IMR-90 (cell line): ENCODE results near the gene PDZD8.

Experiments
- CEBPB ChIP-seq: IDR thresholded peaks from 2 replicates; pipeline ENCODE4 v1.6.1; 2012; ENCODE audit warnings: low read depth, low read length, improper control_type of control experiment
- MAFK ChIP-seq: IDR thresholded peaks from 2 replicates; pipeline ENCODE4 v1.6.1; 2012; ENCODE audit warnings: low read depth, low read length, improper control_type of control experiment
- MAZ ChIP-seq: IDR thresholded peaks from 2 replicates; pipeline ENCODE4 v1.6.1; 2012; ENCODE audit warnings: low read depth, mild to moderate bottlenecking, low read length, improper control_type of control experiment, moderate library complexity, borderline replicate concordance
- NFE2L2 ChIP-seq: fragments of 150-350 bp; IDR thresholded peaks from 2 replicates; pipeline ENCODE4 v1.6.1; 2016; ENCODE audit warnings: low read depth, mild to moderate bottlenecking, low read length
- POLR2A ChIP-seq: IDR thresholded peaks from 2 replicates; pipeline ENCODE4 v1.6.1; 2012; ENCODE audit warnings: mild to moderate bottlenecking, low read depth, low read length
- RAD21 ChIP-seq: IDR thresholded peaks from 2 replicates; pipeline ENCODE4 v1.6.1; 2012; ENCODE audit warnings: low read length, improper control_type of control experiment
- RCOR1 ChIP-seq: IDR thresholded peaks from 2 replicates; pipeline ENCODE4 v1.6.1; 2012; ENCODE audit warnings: mild to moderate bottlenecking, low read length, improper control_type of control experiment; ENCODE audit not compliant: insufficient replicate concordance
- RFX5 ChIP-seq: IDR thresholded peaks from 2 replicates; pipeline ENCODE4 v1.8.0; 2012; ENCODE audit warnings: low read depth, mild to moderate bottlenecking, low read length, moderate library complexity
- SMC3 ChIP-seq: fragments of 150-350 bp; IDR thresholded peaks from 2 replicates; pipeline ENCODE4 v1.6.1; 2016; ENCODE audit warnings: low read depth, mild to moderate bottlenecking, antibody characterized with exemption, low read length, moderate library complexity
- TF ChIP-seq, protein P1 (sequence below): fragments of 150-350 bp; IDR thresholded peaks from 2 replicates; pipeline ENCODE4 v1.6.1; 2017; ENCODE audit warnings: mild to moderate bottlenecking, antibody characterized with exemption, low read length, low read depth
- TF ChIP-seq, protein P2 (sequence below): conservative IDR thresholded peaks from 2 replicates; pipeline ENCODE4 v1.5.1; 2012; ENCODE audit warnings: mild to moderate bottlenecking, low read depth, low read length, improper control_type of control experiment
- TF ChIP-seq, protein P3 (sequence below): fragments of 150-350 bp; IDR thresholded peaks from 2 replicates; pipeline ENCODE4 v1.6.1; 2016; ENCODE audit warnings: low read depth, mild to moderate bottlenecking, low read length, moderate library complexity, borderline replicate concordance

DNA sequence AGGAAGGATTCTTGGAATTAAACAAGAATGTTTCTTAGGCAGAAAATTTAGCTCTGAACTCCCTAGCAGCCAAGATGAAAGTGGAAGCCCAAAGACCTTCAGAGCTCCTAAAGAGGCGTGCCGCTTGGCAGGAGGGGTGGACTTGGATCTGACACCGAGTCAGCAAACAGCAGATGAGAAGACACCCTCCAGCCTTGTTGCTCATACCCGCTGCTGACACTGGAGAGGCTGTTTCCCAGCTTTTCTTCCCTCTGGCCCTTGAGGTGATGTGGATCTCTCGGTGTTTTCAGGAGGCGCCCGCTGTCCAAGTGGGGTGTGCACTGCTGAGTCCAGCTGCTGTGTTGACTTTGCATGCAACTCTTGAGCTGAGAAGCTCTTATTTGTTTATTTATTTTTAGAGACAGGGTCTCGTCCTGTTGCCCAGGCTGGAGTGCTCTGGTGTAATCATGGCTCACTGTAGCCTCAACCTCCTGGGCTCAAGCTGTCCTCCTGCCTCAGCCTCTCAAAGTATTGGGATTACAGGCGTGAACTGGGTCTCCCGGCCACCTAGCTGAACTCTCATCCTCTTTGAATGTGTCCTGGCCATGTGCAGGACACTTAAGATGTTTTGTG, 112.8 kb downstream of the PDZD8 start:
- TF ChIP-seq, protein P1, sequence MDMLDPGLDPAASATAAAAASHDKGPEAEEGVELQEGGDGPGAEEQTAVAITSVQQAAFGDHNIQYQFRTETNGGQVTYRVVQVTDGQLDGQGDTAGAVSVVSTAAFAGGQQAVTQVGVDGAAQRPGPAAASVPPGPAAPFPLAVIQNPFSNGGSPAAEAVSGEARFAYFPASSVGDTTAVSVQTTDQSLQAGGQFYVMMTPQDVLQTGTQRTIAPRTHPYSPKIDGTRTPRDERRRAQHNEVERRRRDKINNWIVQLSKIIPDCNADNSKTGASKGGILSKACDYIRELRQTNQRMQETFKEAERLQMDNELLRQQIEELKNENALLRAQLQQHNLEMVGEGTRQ = no peak
- TF ChIP-seq, protein P2, sequence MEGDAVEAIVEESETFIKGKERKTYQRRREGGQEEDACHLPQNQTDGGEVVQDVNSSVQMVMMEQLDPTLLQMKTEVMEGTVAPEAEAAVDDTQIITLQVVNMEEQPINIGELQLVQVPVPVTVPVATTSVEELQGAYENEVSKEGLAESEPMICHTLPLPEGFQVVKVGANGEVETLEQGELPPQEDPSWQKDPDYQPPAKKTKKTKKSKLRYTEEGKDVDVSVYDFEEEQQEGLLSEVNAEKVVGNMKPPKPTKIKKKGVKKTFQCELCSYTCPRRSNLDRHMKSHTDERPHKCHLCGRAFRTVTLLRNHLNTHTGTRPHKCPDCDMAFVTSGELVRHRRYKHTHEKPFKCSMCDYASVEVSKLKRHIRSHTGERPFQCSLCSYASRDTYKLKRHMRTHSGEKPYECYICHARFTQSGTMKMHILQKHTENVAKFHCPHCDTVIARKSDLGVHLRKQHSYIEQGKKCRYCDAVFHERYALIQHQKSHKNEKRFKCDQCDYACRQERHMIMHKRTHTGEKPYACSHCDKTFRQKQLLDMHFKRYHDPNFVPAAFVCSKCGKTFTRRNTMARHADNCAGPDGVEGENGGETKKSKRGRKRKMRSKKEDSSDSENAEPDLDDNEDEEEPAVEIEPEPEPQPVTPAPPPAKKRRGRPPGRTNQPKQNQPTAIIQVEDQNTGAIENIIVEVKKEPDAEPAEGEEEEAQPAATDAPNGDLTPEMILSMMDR = no peak
- no peak for TF ChIP-seq POLR2A
- no peak for TF ChIP-seq RAD21
- TF ChIP-seq RFX5 = no peak
- TF ChIP-seq, protein P3, sequence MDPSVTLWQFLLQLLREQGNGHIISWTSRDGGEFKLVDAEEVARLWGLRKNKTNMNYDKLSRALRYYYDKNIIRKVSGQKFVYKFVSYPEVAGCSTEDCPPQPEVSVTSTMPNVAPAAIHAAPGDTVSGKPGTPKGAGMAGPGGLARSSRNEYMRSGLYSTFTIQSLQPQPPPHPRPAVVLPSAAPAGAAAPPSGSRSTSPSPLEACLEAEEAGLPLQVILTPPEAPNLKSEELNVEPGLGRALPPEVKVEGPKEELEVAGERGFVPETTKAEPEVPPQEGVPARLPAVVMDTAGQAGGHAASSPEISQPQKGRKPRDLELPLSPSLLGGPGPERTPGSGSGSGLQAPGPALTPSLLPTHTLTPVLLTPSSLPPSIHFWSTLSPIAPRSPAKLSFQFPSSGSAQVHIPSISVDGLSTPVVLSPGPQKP = no peak
- TF ChIP-seq MAFK = no peak
- TF ChIP-seq CEBPB = no peak
- no peak for TF ChIP-seq SMC3
- TF ChIP-seq RCOR1 = no peak
- TF ChIP-seq NFE2L2 = no peak
- no peak for TF ChIP-seq MAZ
